Karpas-422 (cell line): Measurements from ENCODE around the gene SULT1B1. TPM values are rescaled to one million over a fixed set of nuclear protein-coding genes. Genes with fewer than 3 reads are reported as not detected.

Source experiments
- DNase-seq: peaks from one replicate; pipeline ENCODE4 v3.0.0-alpha.2; 2015
- H2AFZ ChIP-seq: fragments of 200-600 bp; sonication (generic); 2 replicates; pipeline ENCODE4 v1.6.1; 2014; ENCODE audit warnings: antibody characterized with exemption, low read length, mixed read lengths
- H3K27ac ChIP-seq: fragments of 200-600 bp; sonication (generic); 2 replicates; pipeline ENCODE4 v1.5.1; 2014; ENCODE audit warnings: mild to moderate bottlenecking, low read length, moderate library complexity
- H3K27me3 ChIP-seq: fragments of 200-600 bp; sonication (generic); 2 replicates; pipeline ENCODE4 v1.6.1; 2014; ENCODE audit warnings: low read length, mixed read lengths
- H3K36me3 ChIP-seq: fragments of 200-600 bp; sonication (generic); 2 replicates; pipeline ENCODE4 v1.6.1; 2014; ENCODE audit warnings: low read length, mixed read lengths; ENCODE audit not compliant: insufficient read depth
- H3K4me1 ChIP-seq: fragments of 200-600 bp; sonication (generic); 2 replicates; pipeline ENCODE4 v1.6.1; 2014; ENCODE audit warnings: mild to moderate bottlenecking, low read length, mixed read lengths
- H3K4me2 ChIP-seq: fragments of 200-600 bp; sonication (generic); 2 replicates; pipeline ENCODE4 v1.6.1; 2014; ENCODE audit warnings: low read length, low read depth, mild to moderate bottlenecking; ENCODE audit not compliant: poor library complexity, severe bottlenecking
- H3K4me3 ChIP-seq: fragments of 200-600 bp; sonication (generic); 2 replicates; pipeline ENCODE4 v1.5.1; 2014; ENCODE audit warnings: mild to moderate bottlenecking, antibody characterized with exemption, low read length, mixed read lengths
- H3K79me2 ChIP-seq: fragments of 200-600 bp; sonication (generic); 2 replicates; pipeline ENCODE4 v1.6.1; 2014; ENCODE audit warnings: mild to moderate bottlenecking, low read length, mixed read lengths
- H3K9ac ChIP-seq: fragments of 200-600 bp; sonication (generic); 2 replicates; pipeline ENCODE4 v1.6.0; 2014; ENCODE audit warnings: low read length
- H3K9me2 ChIP-seq: fragments of 200-600 bp; sonication (generic), shearing (Covaris generic); replicated peaks from 2 replicates; pipeline ENCODE4 v1.6.0; 2014; ENCODE audit warnings: mild to moderate bottlenecking, low read length, moderate library complexity; ENCODE audit not compliant: insufficient read depth
- H3K9me3 ChIP-seq: fragments of 300-700, 200-600 bp; sonication (generic); 2 replicates; pipeline ENCODE4 v1.6.1; 2014; ENCODE audit warnings: low read length, mixed read lengths
- H4K20me1 ChIP-seq: fragments of 200-600 bp; sonication (generic); 2 replicates; pipeline ENCODE4 v1.6.1; 2014; ENCODE audit warnings: mild to moderate bottlenecking, antibody characterized with exemption, low read length, low read depth; ENCODE audit not compliant: insufficient read depth
- total RNA-seq: library from RNA; depleted of rRNA; stranded (reverse); fragments of >200 nt; shearing (Covaris generic); gene quantifications from 2 replicates; pipeline ENCODE4 v1.2.3, GENCODE V29; 2014; ENCODE audit warnings: low replicate concordance; rRNA removed

SULT1B1 gene
- total RNA-seq: not detected in 2 replicates

GRCh38 chr4:69760455-69760854, at the start of gene SULT1B1:
Gene SULT1B1 (minus strand): TSS chr4:69760620. CDS start chr4:69755217, 5,403 bp downstream.
- Histone ChIP-seq H3K4me1 (no peaks in the 10 kb centered on the region), H3K9me2 (no peaks in the 10 kb centered on the region), H3K9me3 (no peaks in the 10 kb centered on the region), H2AFZ (no peak within 1 kb of the TSS), H3K27me3 (no peaks in the 10 kb centered on the region), H4K20me1 (no peaks in the 10 kb centered on the region), H3K9ac (no peak within 1 kb of the TSS), H3K4me2 (no peak within 1 kb of the TSS), H3K4me3 (no peak within 1 kb of the TSS), H3K36me3 (no peaks in the 10 kb centered on the region), H3K27ac (no peak within 1 kb of the TSS), H3K79me2 (no peaks in the 10 kb centered on the region)
- DNase-seq: no peak

- no peaks in the 10 kb centered on the region for H3K4me1 ChIP-seq
- H3K9me2 ChIP-seq: no peaks in the 10 kb centered on the region
- H3K9ac ChIP-seq: no peak overlapping the region
- H3K79me2 ChIP-seq: no peaks in the 10 kb centered on the region
- no peak overlapping the region for H3K4me3 ChIP-seq
- H2AFZ ChIP-seq: no peak overlapping the region
- no peaks in the 10 kb centered on the region for H3K36me3 ChIP-seq
- H3K9me3 ChIP-seq: no peaks in the 10 kb centered on the region
- no peak overlapping the region for H3K4me2 ChIP-seq
- H3K27me3 ChIP-seq: no peaks in the 10 kb centered on the region
- no peak for DNase-seq
- no peak overlapping the region for H3K27ac ChIP-seq
- no peaks in the 10 kb centered on the region for H4K20me1 ChIP-seq
Observed at GRCh38 chr4:69800599-69800998, 40.2 kb upstream of the SULT1B1 start.

GRCh38 chr4:69799337-69799736, 38.9 kb upstream of the SULT1B1 start:
- Histone ChIP-seq H3K9ac (no peak overlapping the region), H3K27me3 (no peaks in the 10 kb centered on the region), H3K36me3 (no peaks in the 10 kb centered on the region), H3K4me3 (no peak overlapping the region), H3K4me2 (no peak overlapping the region), H3K9me3 (no peaks in the 10 kb centered on the region), H4K20me1 (no peaks in the 10 kb centered on the region), H3K9me2 (no peaks in the 10 kb centered on the region), H3K79me2 (no peaks in the 10 kb centered on the region), H3K4me1 (no peaks in the 10 kb centered on the region), H3K27ac (no peak overlapping the region), H2AFZ (no peak overlapping the region)
- DNase-seq: no peak

- Histone ChIP-seq H3K9me3 (no peaks in the 10 kb centered on the region), H3K4me3 (no peak overlapping the region), H4K20me1 (no peaks in the 10 kb centered on the region), H2AFZ (no peak overlapping the region), H3K36me3 (no peaks in the 10 kb centered on the region), H3K9me2 (no peaks in the 10 kb centered on the region), H3K27ac (no peak overlapping the region), H3K79me2 (no peaks in the 10 kb centered on the region), H3K27me3 (no peaks in the 10 kb centered on the region), H3K9ac (no peak overlapping the region), H3K4me1 (no peaks in the 10 kb centered on the region), H3K4me2 (no peak overlapping the region)
- no peak for DNase-seq
Observed at GRCh38 chr4:69793732-69794131, 33.3 kb upstream of the SULT1B1 start.

- H3K9ac ChIP-seq: no peak overlapping the region
- no peak overlapping the region for H3K4me3 ChIP-seq
- no peak for DNase-seq
- H3K9me3 ChIP-seq: no peaks in the 10 kb centered on the region
- H3K36me3 ChIP-seq: no peaks in the 10 kb centered on the region
- no peak overlapping the region for H3K4me2 ChIP-seq
- H3K9me2 ChIP-seq: no peaks in the 10 kb centered on the region
- no peak overlapping the region for H3K27ac ChIP-seq
- no peaks in the 10 kb centered on the region for H3K4me1 ChIP-seq
- H3K27me3 ChIP-seq: no peaks in the 10 kb centered on the region
- no peaks in the 10 kb centered on the region for H3K79me2 ChIP-seq
- no peaks in the 10 kb centered on the region for H4K20me1 ChIP-seq
- H2AFZ ChIP-seq: no peak overlapping the region
Observed at GRCh38 chr4:69787879-69788278, 27.5 kb upstream of the SULT1B1 start.

- no peak for DNase-seq
- no peaks in the 10 kb centered on the region for H3K36me3 ChIP-seq
- no peaks in the 10 kb centered on the region for H3K9me2 ChIP-seq
- no peaks in the 10 kb centered on the region for H3K9me3 ChIP-seq
- no peaks in the 10 kb centered on the region for H3K27me3 ChIP-seq
- no peak overlapping the region for H2AFZ ChIP-seq
- no peaks in the 10 kb centered on the region for H3K4me1 ChIP-seq
- H3K4me2 ChIP-seq: no peak overlapping the region
- H4K20me1 ChIP-seq: no peaks in the 10 kb centered on the region
- no peak overlapping the region for H3K9ac ChIP-seq
- no peak overlapping the region for H3K27ac ChIP-seq
- H3K4me3 ChIP-seq: no peak overlapping the region
- no peaks in the 10 kb centered on the region for H3K79me2 ChIP-seq
Observed at GRCh38 chr4:69786547-69786946, 26.1 kb upstream of the SULT1B1 start.

- Histone ChIP-seq H3K4me1 (no peaks in the 10 kb centered on the region), H3K9me2 (no peaks in the 10 kb centered on the region), H3K79me2 (no peaks in the 10 kb centered on the region), H4K20me1 (no peaks in the 10 kb centered on the region), H3K36me3 (no peaks in the 10 kb centered on the region), H3K9me3 (no peaks in the 10 kb centered on the region), H3K9ac (no peak overlapping the region), H2AFZ (no peak overlapping the region), H3K27me3 (no peaks in the 10 kb centered on the region), H3K27ac (no peak overlapping the region), H3K4me3 (no peak overlapping the region), H3K4me2 (no peak overlapping the region)
- DNase-seq: no peak
Observed at GRCh38 chr4:69785211-69785831, 24.9 kb upstream of the SULT1B1 start.

GRCh38 chr4:69782651-69783310, 22.4 kb upstream of the SULT1B1 start:
- H3K27me3 ChIP-seq: no peaks in the 10 kb centered on the region
- H3K4me1 ChIP-seq: no peaks in the 10 kb centered on the region
- no peaks in the 10 kb centered on the region for H3K9me3 ChIP-seq
- H3K79me2 ChIP-seq: no peaks in the 10 kb centered on the region
- no peaks in the 10 kb centered on the region for H3K36me3 ChIP-seq
- no peak for DNase-seq
- H3K9ac ChIP-seq: no peak overlapping the region
- no peaks in the 10 kb centered on the region for H3K9me2 ChIP-seq
- no peaks in the 10 kb centered on the region for H4K20me1 ChIP-seq
- no peak overlapping the region for H3K4me3 ChIP-seq
- no peak overlapping the region for H3K27ac ChIP-seq
- H2AFZ ChIP-seq: no peak overlapping the region
- H3K4me2 ChIP-seq: no peak overlapping the region
